NCI-H128 (cell line): ENCODE results near the gene SORBS2.
"Not testable (repeated sequence)": the region's sequence is repeated elsewhere in the genome, so short reads cannot be mapped to it uniquely, and the experiment has no call there.

Source experiments
- DNase-seq: peaks from one replicate; lab custom pipeline; 2025; ENCODE audit not compliant: unreplicated experiment; lab: John Stamatoyannopoulos, UW

The SORBS2 gene

GRCh38 chr4:185567381-185568376 is 244.3 kb downstream of the SORBS2 start:
- DNase-seq, result no peak

- no peak for DNase-seq
Measured at GRCh38 chr4:185566972-185567371, 245.0 kb downstream of the SORBS2 start.

- no peak for DNase-seq
Measured at GRCh38 chr4:185566425-185566824, 245.6 kb downstream of the SORBS2 start.

- DNase-seq, result no peak
Measured at GRCh38 chr4:185565696-185566095, 246.3 kb downstream of the SORBS2 start.

- DNase-seq, result no peak
Measured at GRCh38 chr4:185564349-185564748, 247.6 kb downstream of the SORBS2 start.

DNA sequence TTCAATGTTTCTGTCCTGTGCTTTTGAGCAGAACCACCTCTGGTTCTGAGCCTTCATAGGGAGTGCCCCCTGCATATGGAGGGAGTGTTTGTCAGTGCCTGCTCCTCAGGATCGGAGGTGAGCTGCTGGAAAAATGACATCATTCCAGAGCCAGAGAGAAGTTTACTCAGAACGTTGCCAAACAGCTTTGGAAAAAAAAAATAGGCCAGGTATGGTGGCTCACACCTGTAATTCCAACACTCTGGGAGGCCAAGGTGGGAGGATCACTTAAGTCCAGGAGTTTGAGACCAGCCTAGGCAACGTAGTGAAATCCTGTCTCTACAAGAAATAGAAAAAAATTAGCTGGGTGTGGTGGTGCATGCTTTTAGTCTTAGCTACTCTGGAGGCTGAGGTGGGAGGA is 249.5 kb downstream of the SORBS2 start:
- no peak for DNase-seq

DNA sequence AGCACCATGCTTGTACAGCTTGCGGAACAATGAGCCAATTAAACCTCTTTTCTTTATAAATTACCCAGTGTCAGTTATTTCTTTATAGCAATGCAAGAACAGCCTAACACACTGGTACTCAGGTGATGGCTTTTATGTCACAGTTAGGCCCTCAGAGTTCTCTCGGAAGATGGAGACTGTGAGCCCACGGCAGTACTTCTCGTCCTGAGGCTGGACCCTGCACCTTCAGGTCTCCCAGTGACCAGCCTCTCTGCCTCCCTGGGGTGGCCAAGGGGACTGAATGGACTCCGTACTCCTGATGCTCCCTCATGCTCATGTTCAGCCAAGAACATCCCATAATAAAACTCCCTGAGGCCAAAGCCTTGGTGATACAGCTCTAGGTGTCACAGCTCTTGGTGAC is 251.7 kb downstream of the SORBS2 start:
- DNase-seq, result no peak

GRCh38 chr4:185559915-185560281 is 252.1 kb downstream of the SORBS2 start:
- no peak for DNase-seq

GRCh38 chr4:185559251-185559914 is 252.6 kb downstream of the SORBS2 start:
- DNase-seq, result not testable (repeated sequence)

- DNase-seq, result no peak
Measured at GRCh38 chr4:185554365-185555126, 257.4 kb downstream of the SORBS2 start.

GRCh38 chr4:185552254-185552653 is 259.7 kb downstream of the SORBS2 start:
- DNase-seq, result no peak

GRCh38 chr4:185550933-185551332 is 261.1 kb downstream of the SORBS2 start:
- no peak for DNase-seq

DNA sequence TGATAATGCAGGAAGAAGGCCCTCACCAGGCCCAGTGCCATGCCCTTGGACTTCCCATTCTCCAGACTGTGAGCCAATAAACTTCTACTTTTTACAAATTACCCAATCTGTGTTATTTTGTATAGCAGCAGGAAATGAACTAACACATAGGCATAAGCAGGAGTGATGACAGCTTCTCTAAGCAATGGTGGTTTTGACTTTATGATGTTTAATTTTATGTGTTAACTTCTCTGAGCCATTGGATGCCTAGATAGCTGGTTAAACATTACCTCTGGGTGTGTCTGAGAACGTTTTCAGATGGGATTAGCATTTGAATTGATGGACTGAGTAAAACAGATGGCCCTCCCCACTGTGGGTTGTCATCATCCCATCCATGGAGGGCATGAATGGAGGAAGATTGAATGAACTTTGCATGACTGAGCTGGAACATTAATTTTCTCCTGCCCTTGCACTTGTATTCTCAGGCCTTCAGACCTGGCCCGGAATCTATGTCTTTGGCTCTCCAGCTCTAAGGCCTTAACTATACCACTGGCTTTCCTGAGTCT is 262.8 kb downstream of the SORBS2 start:
- no peak for DNase-seq

GRCh38 chr4:185548587-185548986 is 263.4 kb downstream of the SORBS2 start:
- DNase-seq, result no peak

GRCh38 chr4:185546335-185546734 is 265.7 kb downstream of the SORBS2 start:
- no peak for DNase-seq

- DNase-seq, result no peak
Measured at GRCh38 chr4:185542626-185543315, 269.2 kb downstream of the SORBS2 start.

- no peak for DNase-seq
Measured at GRCh38 chr4:185541251-185541727, 270.7 kb downstream of the SORBS2 start.

- DNase-seq, result no peak
Measured at GRCh38 chr4:185540487-185541120, 271.4 kb downstream of the SORBS2 start.

DNA sequence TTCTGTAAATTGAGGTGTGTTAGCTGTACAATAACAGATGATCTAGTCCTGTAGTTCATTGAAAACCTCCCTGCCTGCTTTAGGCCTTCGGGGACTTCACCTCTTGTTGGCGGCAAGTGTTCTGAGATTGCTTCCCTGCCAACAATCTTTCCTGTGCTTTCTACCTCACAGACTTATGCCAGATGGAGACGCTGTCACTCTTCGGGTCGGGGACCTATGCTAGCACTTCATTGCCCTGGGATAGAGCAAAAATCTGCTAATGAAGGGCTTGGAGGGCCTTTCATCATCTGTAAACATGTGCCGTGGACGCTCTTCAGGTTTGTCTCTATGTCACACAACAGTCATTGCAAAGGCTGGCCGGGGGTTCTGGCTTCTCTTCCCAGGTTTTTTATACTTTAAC is 272.0 kb downstream of the SORBS2 start:
- DNase-seq, result no peak

- no peak for DNase-seq
Measured at GRCh38 chr4:185538806-185539205, 273.2 kb downstream of the SORBS2 start.
